Fibroblast of villous mesenchyme (primary cell): ENCODE results near the gene GGT5. TPM values are rescaled to one million over a fixed set of nuclear protein-coding genes. Genes with fewer than 3 reads are reported as not detected.

ENCODE experiments used
- DNase-seq: peaks from one replicate; pipeline ENCODE4 v3.0.0-alpha.2; 2010; ENCODE audit warnings: low read depth
- H3K4me3 ChIP-seq: 2 replicates; pipeline ENCODE4 v1.5.1; 2011; ENCODE audit warnings: low read depth, mild to moderate bottlenecking, low read length
- CTCF ChIP-seq: IDR thresholded peaks from 2 replicates; pipeline ENCODE4 v1.5.1; 2012; ENCODE audit warnings: low read depth, mild to moderate bottlenecking, low read length; ENCODE audit not compliant: insufficient read depth
- total RNA-seq: library from RNA; depleted of rRNA; stranded (reverse); fragments of >200 nt; gene quantifications from 2 replicates; pipeline ENCODE4 v1.2.3, GENCODE V29; 2012

The GGT5 gene
- total RNA-seq, 1 donor = 2.2 TPM

DNA sequence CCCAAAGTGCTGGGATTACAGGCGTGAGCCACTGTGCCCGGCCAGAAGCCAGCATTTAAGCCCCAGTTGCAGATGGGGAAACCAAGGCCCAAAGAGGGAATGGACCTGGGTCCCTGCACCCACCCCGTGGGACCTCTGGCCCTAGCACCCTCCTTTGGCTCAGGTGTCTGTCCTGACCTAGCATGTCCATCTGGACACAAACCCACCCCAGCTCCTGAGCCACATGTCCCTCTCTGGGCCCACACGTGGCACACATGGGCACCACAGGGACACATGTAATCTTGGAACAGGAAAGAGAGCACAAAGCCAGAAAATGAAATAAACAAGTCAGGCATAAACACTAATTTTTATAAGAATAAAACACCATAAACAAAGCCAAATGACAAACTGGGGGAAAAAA is 9.6 kb downstream of the GGT5 start:
- DNase-seq = no peak
- no peak overlapping the region for H3K4me3 ChIP-seq
- no peak for TF ChIP-seq CTCF

DNA sequence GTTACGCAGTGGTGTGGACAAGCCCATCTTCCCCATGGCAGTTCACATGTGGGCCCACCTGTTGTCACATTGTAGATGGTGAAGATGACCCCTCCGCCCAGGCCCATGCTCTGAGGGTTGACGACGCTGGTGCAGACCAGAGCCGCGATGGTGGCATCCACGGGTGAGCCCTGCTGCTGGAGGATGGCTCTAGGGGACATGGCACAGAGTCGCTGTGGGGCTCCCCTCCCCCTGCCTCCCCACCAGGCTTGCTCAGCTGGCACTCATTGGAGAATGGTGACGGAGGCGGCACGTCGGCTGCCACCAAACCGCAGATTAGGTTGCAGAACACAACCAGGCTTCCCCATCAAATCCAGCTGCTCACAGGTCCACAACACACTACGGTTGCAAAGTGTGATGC is 11.1 kb downstream of the GGT5 start:
- no peak overlapping the region for H3K4me3 ChIP-seq
- DNase-seq = no peak
- TF ChIP-seq CTCF = no peak

GRCh38 chr22:24233235-24233634 is 11.6 kb downstream of the GGT5 start:
- DNase-seq = no peak
- no peak for TF ChIP-seq CTCF
- H3K4me3 ChIP-seq = no peak overlapping the region

DNA sequence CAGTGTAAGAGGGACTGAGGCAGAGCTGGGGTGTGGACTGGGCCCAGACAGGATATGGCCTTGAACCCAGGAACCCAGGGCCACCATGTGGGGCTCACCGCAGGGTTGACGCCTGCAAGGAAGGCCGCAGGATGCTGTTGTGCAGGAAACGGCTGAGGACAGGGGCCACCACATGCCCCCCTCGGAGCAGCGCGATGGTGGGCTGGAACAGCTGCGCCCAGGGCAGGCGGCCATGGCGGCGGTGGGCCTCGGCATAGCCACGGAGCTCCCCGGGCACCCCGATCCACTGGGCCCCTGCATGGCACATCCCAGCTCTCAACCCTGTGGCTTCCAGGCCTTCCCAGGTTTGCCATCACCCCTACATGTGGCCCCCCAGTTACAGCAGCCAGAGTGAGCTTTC is 12.2 kb downstream of the GGT5 start:
- no peak for DNase-seq
- no peak for TF ChIP-seq CTCF
- no peak overlapping the region for H3K4me3 ChIP-seq

DNA sequence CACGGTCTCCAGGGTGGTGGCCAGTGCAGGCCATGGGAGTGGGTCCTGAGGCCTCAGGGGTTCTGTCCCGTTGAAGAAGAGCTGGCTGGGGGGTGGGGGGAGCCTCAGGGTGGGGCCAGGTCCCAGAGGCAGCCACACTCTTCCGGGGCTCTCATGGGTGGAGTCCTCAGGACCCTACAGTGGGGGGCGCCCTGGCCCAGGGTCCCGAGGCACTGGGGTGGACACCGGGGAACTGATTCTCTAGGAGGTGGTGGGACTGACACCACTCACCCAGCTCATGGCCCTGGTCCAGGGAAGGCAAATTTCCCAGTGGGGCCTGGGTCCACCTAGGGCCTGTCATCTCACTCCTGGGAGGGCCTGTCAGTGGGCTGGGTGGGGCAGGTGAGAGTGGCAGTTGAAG is 12.8 kb downstream of the GGT5 start:
- H3K4me3 ChIP-seq = no peak overlapping the region
- TF ChIP-seq CTCF = no peak
- no peak for DNase-seq

- DNase-seq = no peak
- TF ChIP-seq CTCF = no peak
Observed at GRCh38 chr22:24231706-24232105, 13.2 kb downstream of the GGT5 start.

DNA sequence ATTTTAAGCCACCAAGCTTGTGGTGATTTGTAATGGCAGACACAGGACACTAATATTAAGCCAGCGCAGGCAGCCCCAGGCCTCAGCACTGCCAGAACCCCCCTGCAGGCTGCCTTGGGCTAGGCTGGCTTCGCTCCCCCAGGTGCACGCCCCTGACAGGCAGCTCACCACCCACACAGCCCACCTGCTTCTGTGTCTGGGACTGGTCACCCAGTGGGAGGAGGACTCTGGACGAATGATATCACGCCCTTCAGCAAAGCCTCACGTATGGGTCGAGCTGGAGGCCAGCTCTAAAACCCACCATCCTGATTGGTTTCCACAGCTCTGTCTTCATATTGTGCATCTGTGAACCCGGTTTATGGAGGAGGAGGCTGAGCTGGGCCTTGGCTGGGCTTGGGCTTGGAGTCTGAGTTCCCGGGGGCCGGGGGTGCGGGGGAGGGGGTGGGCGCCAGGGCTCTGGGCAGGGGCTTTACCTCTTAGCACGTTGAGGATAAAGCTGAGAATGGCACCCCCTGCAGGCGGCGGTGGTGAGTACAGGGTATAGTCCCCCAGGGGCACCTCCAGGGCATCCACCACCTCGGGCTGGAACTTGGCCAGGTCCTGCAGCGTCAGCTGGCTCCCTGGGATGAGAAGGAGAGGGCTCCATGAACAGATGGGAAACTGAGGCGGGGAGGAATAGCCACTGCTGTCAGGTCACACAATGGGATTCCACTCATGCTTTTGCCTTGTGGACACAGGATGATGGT is 13.8 kb downstream of the GGT5 start:
- no peak overlapping the region for H3K4me3 ChIP-seq
- no peak for DNase-seq
- peak; percentile 39 for TF ChIP-seq CTCF

More at GRCh38 chr22:24231706-24232105, 13.2 kb downstream of the GGT5 start:
- H3K4me3 ChIP-seq = no peak overlapping the region
